KOPT-K1 (cell line): ENCODE data around the gene MBD4.
A peak's percentile ranks its signal among the peaks of the same experiment; 100 is the strongest.

Experiments used
- H3K27ac ChIP-seq: fragments of 200-600 bp; sonication (generic); 2 replicates; pipeline ENCODE4 v1.5.1; 2016; ENCODE audit warnings: antibody characterized with exemption, mild to moderate bottlenecking, low read depth, low read length; ENCODE audit not compliant: poor library complexity, severe bottlenecking
- H3K36me3 ChIP-seq: fragments of 200-600 bp; sonication (generic); 2 replicates; pipeline ENCODE4 v1.5.1; 2017; ENCODE audit warnings: antibody characterized with exemption, mild to moderate bottlenecking, low read length, moderate library complexity; ENCODE audit not compliant: insufficient read depth
- H3K9me3 ChIP-seq: fragments of 200-600 bp; sonication (generic); 2 replicates; pipeline ENCODE4 v1.5.1; 2017; ENCODE audit warnings: antibody characterized with exemption, low read length, mild to moderate bottlenecking; ENCODE audit not compliant: insufficient read depth, poor library complexity, severe bottlenecking

MBD4 gene

GRCh38 chr3:129429602-129430001, 10.1 kb downstream of the MBD4 start:
- H3K36me3 ChIP-seq: peaks cover 73% of the 10 kb centered on the region

DNA sequence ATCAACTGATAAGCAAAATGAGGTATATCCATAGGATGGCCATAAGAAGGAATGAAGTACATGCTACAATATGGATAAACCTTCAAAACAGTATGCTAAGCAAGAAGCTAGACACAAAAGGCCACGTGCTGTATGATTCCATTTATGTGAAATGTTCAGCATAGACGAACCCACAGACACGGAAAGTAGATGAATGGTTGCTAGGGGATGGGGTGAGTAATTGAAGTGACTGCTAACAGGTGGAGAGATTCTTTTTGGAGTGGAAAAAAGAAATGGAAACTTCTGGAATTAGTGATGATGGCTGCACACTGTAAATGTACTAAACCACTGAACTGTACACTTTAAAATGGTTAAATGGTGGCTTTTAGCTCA, 10.7 kb downstream of the MBD4 start:
- no peaks in the 10 kb centered on the region for H3K9me3 ChIP-seq
- H3K27ac ChIP-seq: no peak overlapping the region
- peaks cover 68% of the 10 kb centered on the region for H3K36me3 ChIP-seq

More at GRCh38 chr3:129429602-129430001, 10.1 kb downstream of the MBD4 start:
- no peaks in the 10 kb centered on the region for H3K9me3 ChIP-seq
- no peak overlapping the region for H3K27ac ChIP-seq

GRCh38 chr3:129428376-129429079, 11.2 kb downstream of the MBD4 start, which contains the start of gene EFCAB12:
EFCAB12 (minus strand) TSS chr3:129428636; CDS start chr3:129428488, 148 bp downstream.
- Histone ChIP-seq H3K9me3 (no peaks in the 10 kb centered on the region), H3K36me3 (peaks cover 63% of the 10 kb centered on the region), H3K27ac (no peak within 1 kb of the TSS)

- no peaks in the 10 kb centered on the region for H3K9me3 ChIP-seq
- H3K36me3 ChIP-seq: peaks cover 57% of the 10 kb centered on the region
- H3K27ac ChIP-seq: no peak overlapping the region
Observed at GRCh38 chr3:129428007-129428375, 11.8 kb downstream of the MBD4 start.

DNA sequence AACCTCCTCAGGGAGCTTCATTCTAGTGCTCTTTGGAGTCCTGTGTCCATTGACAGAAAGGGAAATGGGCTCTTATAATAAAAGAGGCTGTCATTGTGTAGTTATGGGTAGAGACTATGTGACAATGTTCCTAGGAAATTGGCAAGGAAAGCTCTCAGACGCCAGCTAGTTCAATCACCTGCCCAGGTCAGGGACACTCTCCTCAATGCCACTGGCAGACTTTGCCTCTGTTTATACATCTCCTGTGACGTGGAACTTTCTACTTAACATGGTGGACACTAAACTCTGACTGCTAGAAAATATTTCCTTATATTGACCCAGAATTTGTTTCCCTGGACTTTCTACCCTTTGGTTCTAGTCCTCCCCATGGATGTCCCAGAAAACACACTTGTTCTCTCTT, 14.1 kb downstream of the MBD4 start:
- Histone ChIP-seq H3K27ac (peak overlapping the region; percentile 10), H3K9me3 (no peaks in the 10 kb centered on the region), H3K36me3 (peaks cover 34% of the 10 kb centered on the region)

GRCh38 chr3:129425213-129425612, 14.5 kb downstream of the MBD4 start:
- Histone ChIP-seq H3K27ac (peak overlapping the region; percentile 10), H3K9me3 (no peaks in the 10 kb centered on the region), H3K36me3 (peaks cover 30% of the 10 kb centered on the region)

DNA sequence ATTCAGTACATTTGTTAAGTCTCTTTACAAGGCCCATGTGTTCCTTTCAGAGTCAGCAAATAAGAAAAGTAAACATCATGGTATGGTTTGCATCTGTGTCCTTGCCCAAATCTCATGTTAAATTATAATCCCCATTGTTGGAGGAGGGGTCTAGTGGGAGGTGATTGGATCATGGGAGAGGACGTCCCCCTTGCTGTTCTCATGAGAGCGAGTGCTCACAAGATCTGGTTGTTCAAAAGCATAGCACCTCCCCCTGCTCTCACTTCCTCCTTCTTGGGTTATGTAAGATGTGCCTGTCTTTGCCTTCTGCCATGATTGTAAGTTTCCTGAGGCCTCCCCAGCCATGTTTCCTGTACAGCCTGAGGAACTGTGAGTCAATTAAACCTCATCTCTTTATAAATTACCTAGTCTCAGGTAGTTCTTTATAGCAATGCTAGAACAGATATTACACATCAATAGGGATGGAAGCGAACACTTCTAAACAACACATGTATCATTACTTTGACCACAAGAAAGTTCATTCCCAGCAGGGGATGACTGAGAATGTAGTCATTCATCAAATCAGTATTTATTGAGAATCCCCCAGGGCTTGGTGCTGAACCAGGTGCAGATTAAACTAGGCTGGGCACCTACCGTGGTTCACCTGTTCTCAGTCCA, 15.4 kb downstream of the MBD4 start:
- H3K36me3 ChIP-seq: peaks cover 21% of the 10 kb centered on the region
- no peak overlapping the region for H3K27ac ChIP-seq
- H3K9me3 ChIP-seq: no peaks in the 10 kb centered on the region

GRCh38 chr3:129422897-129423296, 16.9 kb downstream of the MBD4 start:
- Histone ChIP-seq H3K9me3 (no peaks in the 10 kb centered on the region), H3K27ac (no peak overlapping the region), H3K36me3 (peaks cover 6% of the 10 kb centered on the region)

DNA sequence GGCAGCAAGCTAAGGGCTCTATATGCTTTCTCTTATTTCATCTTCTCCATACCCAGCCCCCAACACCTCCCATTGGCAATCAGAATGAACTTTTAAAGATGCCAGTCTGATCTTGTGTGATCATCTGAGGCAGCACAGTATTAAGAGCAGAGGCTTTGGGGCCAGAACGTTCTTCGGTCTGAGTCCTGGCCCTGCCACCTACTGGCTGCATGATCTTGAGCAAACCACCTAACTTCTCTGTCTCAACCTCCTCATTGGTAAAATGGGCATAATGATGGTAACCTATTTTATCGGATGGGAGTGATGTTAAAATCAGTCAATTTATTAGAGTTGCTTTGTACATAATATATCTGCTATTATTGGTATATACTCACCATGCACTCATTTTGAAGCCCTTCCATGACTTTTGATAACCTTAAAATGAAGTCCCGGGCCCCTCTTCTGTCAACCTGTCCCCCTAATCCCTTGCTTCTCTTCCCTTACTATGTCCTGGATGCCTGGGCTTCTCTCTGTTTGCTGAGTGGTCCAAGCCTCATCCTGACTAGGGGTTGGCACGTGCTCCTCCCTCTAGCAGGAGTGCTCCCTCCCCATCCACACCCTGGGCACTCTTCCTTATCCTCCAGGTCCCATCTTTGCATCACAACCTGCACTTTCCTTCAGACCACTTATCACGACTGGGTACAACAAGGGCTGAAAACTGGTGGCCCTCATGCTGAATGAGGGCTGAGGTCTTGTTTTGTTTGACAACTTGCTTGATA, 17.6 kb downstream of the MBD4 start:
- Histone ChIP-seq H3K27ac (no peak overlapping the region), H3K9me3 (no peaks in the 10 kb centered on the region), H3K36me3 (no peaks in the 10 kb centered on the region)

DNA sequence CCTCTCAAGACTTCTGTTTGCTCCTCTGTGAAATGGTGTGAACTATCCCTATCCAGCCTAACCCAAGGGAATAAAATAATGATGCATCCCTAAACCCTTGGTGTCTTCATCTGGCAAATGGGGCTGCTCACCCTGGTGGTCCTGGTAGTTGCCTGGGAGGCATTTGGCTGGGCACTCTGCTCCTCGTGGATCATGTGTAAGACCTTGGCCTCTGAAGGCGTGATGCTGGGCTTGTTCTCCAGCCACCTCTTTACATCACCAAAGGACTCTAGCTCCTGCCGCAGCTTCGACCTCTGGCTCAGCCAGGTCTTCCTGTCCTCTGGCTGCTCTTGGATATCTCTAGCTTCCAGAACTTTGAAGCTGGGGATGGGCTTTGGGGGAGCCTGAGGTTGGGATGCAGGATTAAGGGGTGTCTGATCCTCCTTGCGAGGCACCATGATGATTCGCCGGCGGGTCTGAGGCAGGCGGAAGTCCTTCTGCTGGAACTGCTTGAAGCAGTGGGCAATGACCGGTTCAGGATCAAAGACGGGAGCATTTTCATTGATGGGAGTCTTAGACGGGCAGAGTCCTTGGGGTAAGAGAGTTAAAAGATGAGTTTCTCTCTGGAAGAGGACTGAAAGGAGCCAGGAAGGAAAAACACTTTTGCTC, 18.4 kb downstream of the MBD4 start:
- Histone ChIP-seq H3K36me3 (no peaks in the 10 kb centered on the region), H3K9me3 (no peaks in the 10 kb centered on the region), H3K27ac (no peak overlapping the region)

- no peaks in the 10 kb centered on the region for H3K36me3 ChIP-seq
- H3K27ac ChIP-seq: no peak overlapping the region
Observed at GRCh38 chr3:129419476-129419875, 20.3 kb downstream of the MBD4 start.

DNA sequence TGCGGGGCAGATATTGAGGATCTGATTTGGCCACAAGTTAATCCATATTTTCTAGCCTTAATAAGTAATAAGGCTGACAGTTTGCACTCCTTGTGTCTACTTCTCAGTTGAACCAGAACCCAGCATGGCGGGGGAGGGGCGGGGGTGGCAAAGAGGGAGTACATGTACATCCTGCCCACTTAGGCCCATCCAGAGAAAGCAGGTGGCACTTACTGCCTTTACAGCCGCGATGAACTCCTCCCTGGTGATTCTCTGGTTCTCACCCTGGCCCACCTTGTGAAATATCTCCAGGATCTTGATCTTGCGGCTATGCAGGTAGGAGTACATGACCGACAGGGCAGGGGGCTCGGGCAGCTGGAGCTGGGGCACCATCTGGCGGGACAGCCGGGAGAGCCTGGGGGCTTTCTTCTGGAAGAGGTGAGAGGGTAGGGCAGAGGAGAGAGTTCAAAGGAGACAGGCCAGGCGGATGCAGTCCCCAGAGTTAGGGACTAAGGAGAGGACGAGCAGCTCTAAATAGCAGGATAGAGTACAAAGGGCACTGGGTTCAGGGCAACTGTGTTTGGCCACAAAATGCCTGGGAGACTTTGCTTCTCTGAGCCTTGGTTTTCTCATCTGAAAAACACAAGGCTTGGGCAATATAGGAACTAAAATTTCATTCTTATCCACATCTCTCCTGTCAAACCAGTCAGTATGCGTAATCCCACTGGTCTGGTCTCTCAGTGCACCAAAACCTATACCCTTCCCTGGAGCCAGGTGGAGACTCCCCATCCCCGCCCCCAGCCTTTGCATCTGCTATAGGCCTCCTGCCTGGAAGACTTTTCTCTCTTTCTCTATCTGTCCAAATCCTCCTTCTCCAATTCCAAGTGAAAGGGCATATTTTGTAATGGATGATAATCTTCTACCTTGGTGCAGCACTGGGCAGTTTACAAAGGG, 21.4 kb downstream of the MBD4 start:
- no peak overlapping the region for H3K27ac ChIP-seq
- no peaks in the 10 kb centered on the region for H3K36me3 ChIP-seq
- no peaks in the 10 kb centered on the region for H3K9me3 ChIP-seq

More at GRCh38 chr3:129419476-129419875, 20.3 kb downstream of the MBD4 start:
- no peaks in the 10 kb centered on the region for H3K9me3 ChIP-seq

- H3K36me3 ChIP-seq: no peaks in the 10 kb centered on the region
- H3K9me3 ChIP-seq: no peaks in the 10 kb centered on the region
- H3K27ac ChIP-seq: no peak overlapping the region
Observed at GRCh38 chr3:129417326-129417725, 22.4 kb downstream of the MBD4 start.

- Histone ChIP-seq H3K27ac (no peak overlapping the region), H3K36me3 (no peaks in the 10 kb centered on the region)
Observed at GRCh38 chr3:129416415-129416814, 23.3 kb downstream of the MBD4 start.

More at GRCh38 chr3:129416415-129416814, 23.3 kb downstream of the MBD4 start:
- no peaks in the 10 kb centered on the region for H3K9me3 ChIP-seq
